Breast epithelium (tissue), 4 donors: ENCODE measurements around the gene HMCN1. TPM values are rescaled to one million over a fixed set of nuclear protein-coding genes. Genes with fewer than 3 reads are reported as not detected.

ENCODE experiments used
- DNase-seq, 2 donors: peaks; one replicate each; pipeline ENCODE4 v3.0.0-alpha.2; 2019; ENCODE audit warnings: low spot score in 2 of 2
- H3K27ac ChIP-seq, 2 donors: fragments of 200-600 bp; sonication (generic) in 1 of 2; one replicate each; pipeline ENCODE4 v1.5.1; 2016 to 2019; ENCODE audit warnings: mild to moderate bottlenecking in 1 of 2
- H3K27me3 ChIP-seq, 2 donors: fragments of 200-600 bp; sonication (generic) in 1 of 2; one replicate each; pipeline versions ENCODE4 v1.5.1 to v1.6.0; 2017 to 2019; ENCODE audit warnings: control low read depth in 1 of 2, mild to moderate bottlenecking in 1 of 2
- H3K36me3 ChIP-seq: fragments of 200-600 bp; one replicate; pipeline ENCODE4 v1.5.1; 2019
- H3K4me1 ChIP-seq, 2 donors: fragments of 200-600 bp; sonication (generic); one replicate each; pipeline ENCODE4 v1.5.1; 2016 to 2019; ENCODE audit warnings: control low read depth in 1 of 2
- H3K4me3 ChIP-seq, 3 donors: fragments of 200-600 bp; sonication (generic); 1 replicate in 2 of 3; 2 replicates in 1 of 3; pipeline ENCODE4 v1.5.1; 2016 to 2019; ENCODE audit warnings: mild to moderate bottlenecking in 3 of 3, moderate library complexity in 2 of 3
- H3K9me3 ChIP-seq, 2 donors: fragments of 200-600 bp; sonication (generic) in 1 of 2; one replicate each; pipeline ENCODE4 v1.5.1; 2016 to 2019; ENCODE audit warnings: control low read depth in 1 of 2
- POLR2A ChIP-seq: fragments of 450-650 bp; IDR thresholded peaks from one replicate; pipeline ENCODE4 v1.6.1; 2016; ENCODE audit warnings: antibody characterized with exemption, mild to moderate bottlenecking, moderate library complexity
- POLR2AphosphoS5 ChIP-seq, 3 donors: sonication (generic); formaldehyde crosslinking; IDR thresholded peaks; one replicate each; pipeline ENCODE4 v1.6.1; 2017; ENCODE audit warnings: antibody characterized with exemption in 3 of 3
- intact Hi-C: fragments of 100-400 bp; cut with DNase I; formaldehyde crosslinking; loops from one replicate; pipeline ENCODE4 v1.15.1; 2023; ENCODE audit warnings: low total_unique reads
- total RNA-seq, 3 donors: library from RNA; depleted of rRNA; stranded (reverse); fragments of >200 nt; gene quantifications; one replicate each; pipeline ENCODE4 v1.1.0, GENCODE V29; 2016
- TF ChIP-seq, protein P1 (sequence below), 3 donors: fragments of 450-650 bp; IDR thresholded peaks; one replicate each; pipeline ENCODE4 v1.5.1; 2016 to 2017; ENCODE audit warnings: antibody characterized with exemption in 3 of 3, mild to moderate bottlenecking in 3 of 3, moderate library complexity in 3 of 3

HMCN1 gene
- total RNA-seq, 3 donors from 2014 or later: 7.8 to 18.4 (median 11.9) TPM

DNA sequence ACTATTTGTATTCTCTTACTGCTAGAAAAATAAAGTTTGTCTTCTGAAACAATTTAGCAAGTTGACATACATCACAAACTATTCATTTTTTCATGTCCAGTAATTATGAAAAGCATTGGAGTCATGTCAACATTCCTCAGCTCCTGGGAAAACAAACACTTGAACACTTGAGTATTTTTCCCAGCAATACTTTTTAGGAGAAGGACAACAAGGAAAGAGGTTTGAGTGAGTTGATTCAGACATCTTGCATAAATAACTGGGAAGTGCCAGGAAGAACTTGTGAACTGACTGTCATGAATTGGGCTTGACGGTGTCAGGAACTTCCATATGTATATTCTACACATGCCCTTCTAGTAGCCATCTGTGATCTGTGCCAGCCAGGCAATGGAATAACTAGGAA, 195.6 kb downstream of the HMCN1 start:
- intact Hi-C loops: no loop called here
- Histone ChIP-seq H3K27ac (no peak overlapping the region), H3K4me3 (no peak overlapping the region), H3K4me1 (no peaks in the 10 kb centered on the region), H3K27me3 (no peaks in the 10 kb centered on the region), H3K9me3 (no peaks in the 10 kb centered on the region), H3K36me3 (no peaks in the 10 kb centered on the region)
- no peak for TF ChIP-seq POLR2AphosphoS5 (IDR thresholded peaks at IDR 0.05)
- TF ChIP-seq, protein P1, sequence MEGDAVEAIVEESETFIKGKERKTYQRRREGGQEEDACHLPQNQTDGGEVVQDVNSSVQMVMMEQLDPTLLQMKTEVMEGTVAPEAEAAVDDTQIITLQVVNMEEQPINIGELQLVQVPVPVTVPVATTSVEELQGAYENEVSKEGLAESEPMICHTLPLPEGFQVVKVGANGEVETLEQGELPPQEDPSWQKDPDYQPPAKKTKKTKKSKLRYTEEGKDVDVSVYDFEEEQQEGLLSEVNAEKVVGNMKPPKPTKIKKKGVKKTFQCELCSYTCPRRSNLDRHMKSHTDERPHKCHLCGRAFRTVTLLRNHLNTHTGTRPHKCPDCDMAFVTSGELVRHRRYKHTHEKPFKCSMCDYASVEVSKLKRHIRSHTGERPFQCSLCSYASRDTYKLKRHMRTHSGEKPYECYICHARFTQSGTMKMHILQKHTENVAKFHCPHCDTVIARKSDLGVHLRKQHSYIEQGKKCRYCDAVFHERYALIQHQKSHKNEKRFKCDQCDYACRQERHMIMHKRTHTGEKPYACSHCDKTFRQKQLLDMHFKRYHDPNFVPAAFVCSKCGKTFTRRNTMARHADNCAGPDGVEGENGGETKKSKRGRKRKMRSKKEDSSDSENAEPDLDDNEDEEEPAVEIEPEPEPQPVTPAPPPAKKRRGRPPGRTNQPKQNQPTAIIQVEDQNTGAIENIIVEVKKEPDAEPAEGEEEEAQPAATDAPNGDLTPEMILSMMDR (IDR thresholded peaks at IDR 0.05): no peak
- no peak for TF ChIP-seq POLR2A
- DNase-seq: no peak

DNA sequence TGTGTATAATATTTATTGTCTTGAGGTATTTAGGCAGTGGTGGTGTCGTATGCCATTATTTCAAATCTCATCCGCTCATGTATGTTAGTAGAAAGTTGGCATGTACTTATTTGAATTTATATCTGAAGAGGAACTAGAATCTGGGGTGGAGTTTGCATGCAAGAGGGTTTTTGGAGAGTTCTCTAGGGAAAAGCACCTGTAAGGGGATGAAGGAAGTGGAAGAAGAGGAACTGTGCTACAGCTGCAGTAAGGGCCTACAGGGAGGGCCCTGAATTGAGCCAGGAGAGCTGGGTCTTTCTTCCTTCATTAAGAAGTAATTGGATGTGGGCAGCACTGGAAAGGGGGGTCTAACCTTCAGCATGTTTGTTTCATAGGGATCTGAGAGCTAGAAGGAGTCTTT, 197.2 kb downstream of the HMCN1 start:
- Histone ChIP-seq H3K4me3 (no peak overlapping the region), H3K9me3 (no peaks in the 10 kb centered on the region), H3K27ac (no peak overlapping the region), H3K36me3 (no peaks in the 10 kb centered on the region), H3K27me3 (no peaks in the 10 kb centered on the region), H3K4me1 (no peaks in the 10 kb centered on the region)
- no peak for DNase-seq
- intact Hi-C loops: no loop called here
- TF ChIP-seq POLR2A (no peak), POLR2AphosphoS5 (IDR thresholded peaks at IDR 0.05) (no peak)
- TF ChIP-seq, protein P1 (IDR thresholded peaks at IDR 0.05): no peak

DNA sequence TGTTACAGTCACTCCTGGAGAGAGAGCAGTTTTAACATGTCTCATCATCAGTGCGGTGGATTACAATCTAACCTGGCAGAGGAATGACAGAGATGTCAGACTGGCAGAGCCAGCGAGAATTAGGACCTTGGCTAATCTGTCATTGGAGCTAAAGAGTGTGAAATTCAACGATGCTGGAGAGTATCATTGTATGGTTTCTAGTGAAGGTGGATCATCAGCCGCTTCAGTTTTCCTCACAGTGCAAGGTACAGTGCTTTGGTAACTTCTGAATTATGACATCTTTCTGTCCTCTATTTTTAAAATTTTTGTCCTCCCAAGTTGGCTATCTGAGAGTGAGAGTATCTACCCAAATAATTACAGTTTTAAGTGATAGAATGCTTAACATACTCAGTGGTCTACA, 199.4 kb downstream of the HMCN1 start:
- no peak for DNase-seq
- Histone ChIP-seq H3K36me3 (no peaks in the 10 kb centered on the region), H3K4me3 (no peak overlapping the region), H3K27ac (no peak overlapping the region), H3K4me1 (no peaks in the 10 kb centered on the region), H3K27me3 (no peaks in the 10 kb centered on the region), H3K9me3 (no peaks in the 10 kb centered on the region)
- TF ChIP-seq POLR2AphosphoS5 (IDR thresholded peaks at IDR 0.05) (no peak), POLR2A (no peak)
- TF ChIP-seq, protein P1 (IDR thresholded peaks at IDR 0.05): no peak
- intact Hi-C loops: no loop called here

DNA sequence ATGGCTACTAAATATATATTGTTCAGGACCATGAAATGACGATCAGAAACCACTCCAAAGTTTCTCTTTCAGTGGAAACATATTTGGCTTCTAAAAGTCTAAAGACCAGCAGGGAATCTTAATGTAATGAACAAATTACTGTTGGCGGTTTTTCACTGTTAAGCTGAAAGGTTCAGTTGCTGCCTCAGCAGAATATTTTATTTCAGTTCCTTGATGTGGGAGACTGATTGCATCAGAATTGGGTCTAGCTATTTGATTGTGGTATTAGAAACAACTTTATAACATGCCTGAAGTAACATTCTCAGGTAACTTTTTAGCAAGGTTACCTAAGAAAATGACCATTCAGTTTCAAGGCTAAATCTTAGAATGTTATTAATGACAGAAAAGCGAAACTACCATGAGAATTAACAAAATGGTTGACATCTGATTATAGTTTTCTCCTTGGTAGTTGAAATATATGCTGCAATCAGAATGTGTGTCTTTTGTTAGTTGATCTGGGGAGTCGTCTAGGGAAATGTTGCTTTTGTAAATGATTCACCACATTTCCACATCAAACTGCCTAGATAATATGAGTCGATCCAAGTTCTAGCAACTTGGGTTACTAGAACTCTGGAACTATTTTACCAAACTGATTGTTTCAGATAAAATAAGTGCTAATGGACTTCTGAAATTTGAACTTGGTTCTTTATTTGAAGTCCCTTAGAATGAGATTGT, 200.4 kb downstream of the HMCN1 start:
- intact Hi-C loops: no loop called here
- Histone ChIP-seq H3K4me3 (no peak overlapping the region), H3K9me3 (no peaks in the 10 kb centered on the region), H3K27me3 (no peaks in the 10 kb centered on the region), H3K36me3 (no peaks in the 10 kb centered on the region), H3K27ac (peak overlapping the region in 1 of 2 donors; percentile 8), H3K4me1 (no peaks in the 10 kb centered on the region)
- TF ChIP-seq POLR2A (no peak), POLR2AphosphoS5 (IDR thresholded peaks at IDR 0.05) (no peak)
- TF ChIP-seq, protein P1 (IDR thresholded peaks at IDR 0.05): no peak
- DNase-seq: no peak

DNA sequence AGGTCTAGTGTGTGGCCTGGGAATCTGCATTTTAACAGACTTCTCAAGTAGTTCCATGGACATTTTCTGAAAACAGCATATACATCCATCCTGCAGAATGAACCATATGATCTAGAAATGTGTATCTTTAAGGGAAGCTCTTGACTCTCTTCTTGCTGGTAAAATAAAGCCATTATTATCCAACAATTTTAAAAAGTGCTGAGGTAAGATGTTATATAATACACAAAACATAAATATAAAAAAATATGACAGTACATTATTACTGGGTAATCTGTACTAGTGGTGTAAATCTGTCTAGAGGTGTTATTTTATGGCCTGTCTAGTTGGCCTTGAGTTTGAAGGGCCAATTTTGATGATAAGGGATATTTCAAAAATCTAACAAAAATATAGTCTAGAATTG, 201.2 kb downstream of the HMCN1 start:
- no peaks in the 10 kb centered on the region for H3K27me3 ChIP-seq
- no peak for DNase-seq
- H3K9me3 ChIP-seq: no peaks in the 10 kb centered on the region
- TF ChIP-seq, protein P1 (IDR thresholded peaks at IDR 0.05): no peak
- TF ChIP-seq POLR2AphosphoS5 (IDR thresholded peaks at IDR 0.05) (no peak), POLR2A (no peak)
- no peak overlapping the region for H3K4me3 ChIP-seq
- no peaks in the 10 kb centered on the region for H3K36me3 ChIP-seq
- intact Hi-C loops: no loop called here
- no peaks in the 10 kb centered on the region for H3K4me1 ChIP-seq
- no peak overlapping the region for H3K27ac ChIP-seq
